Endothelial cell of umbilical vein (primary cell): ENCODE measurements around the gene DCAF5. TPM values are rescaled to one million over a fixed set of nuclear protein-coding genes. Genes with fewer than 3 reads are reported as not detected.
A peak's percentile ranks its signal among the peaks of the same experiment; 100 is the strongest.

Experiments used
- BruUV-seq: library from RNA; stranded (reverse); fragments of 400-500 nt; replicated peaks from 2 replicates; lab custom pipeline; 2021; lab: Mats Ljungman, UMichigan
- CTCF ChIA-PET: fragments of 300-600, 350-600 bp; sonication (Branson Sonifier 250); formaldehyde crosslinking; loops from one replicate; lab custom pipeline; 2021; ENCODE audit warnings: antibody characterized with exemption, inconsistent platforms; lab: Charles Lee
- POLR2A ChIA-PET: fragments of 300-600, 350-600 bp; sonication (Branson Sonifier 250); formaldehyde crosslinking; loops from one replicate; lab custom pipeline; 2021; ENCODE audit warnings: antibody characterized with exemption, inconsistent platforms; lab: Charles Lee
- DNase-seq: peaks from one replicate; pipeline ENCODE4 v3.0.0-alpha.2; 2011; ENCODE audit warnings: low read depth, low spot score
- FAIRE-seq: peaks from 2 replicates; lab custom pipeline; 2011; peaks lifted over from hg19 to GRCh38; lab: Jason Lieb, UNC
- H2AFZ ChIP-seq: 2 replicates; pipeline ENCODE4 v1.6.0; 2012; ENCODE audit warnings: low read depth, low read length, control low read depth, inconsistent platforms
- H3K27ac ChIP-seq: 2 replicates; pipeline ENCODE4 v1.5.1; 2011; ENCODE audit warnings: low read depth, mild to moderate bottlenecking, control low read depth, low read length, moderate library complexity; ENCODE audit not compliant: insufficient read depth
- H3K27me3 ChIP-seq, 2 experiments: 2 replicates each; pipeline versions ENCODE4 v1.6.0 to v1.6.1; 2011; ENCODE audit warnings: low read length in 2 of 2, mixed read lengths in 1 of 2; ENCODE audit not compliant: control insufficient read depth in 2 of 2, insufficient read depth in 2 of 2
- H3K36me3 ChIP-seq, 2 experiments: 2 replicates in 1 of 2; 3 replicates in 1 of 2; pipeline ENCODE4 v1.5.1; 2011; ENCODE audit warnings: low read length in 2 of 2, mild to moderate bottlenecking in 1 of 2, moderate library complexity in 1 of 2; ENCODE audit not compliant: control insufficient read depth in 2 of 2, insufficient read depth in 2 of 2; ENCODE audit errors: extremely low read depth in 1 of 2
- H3K4me1 ChIP-seq: 3 replicates; pipeline ENCODE4 v1.5.1; 2011; ENCODE audit warnings: mild to moderate bottlenecking, low read length; ENCODE audit not compliant: control insufficient read depth, insufficient read depth; ENCODE audit errors: extremely low read depth
- H3K4me2 ChIP-seq: 2 replicates; pipeline ENCODE4 v1.6.1; 2011; ENCODE audit warnings: low read length, control low read depth, mixed read lengths; ENCODE audit not compliant: insufficient read depth
- H3K4me3 ChIP-seq, 3 experiments: fragments of 200-600 bp in 1 of 3; sonication (generic), shearing (Covaris generic) in 1 of 3; replicated peaks in 1 of 3; 2 replicates each; pipeline ENCODE4 v1.5.1; 2011 to 2016; ENCODE audit warnings: control low read depth in 3 of 3, low read length in 3 of 3, mild to moderate bottlenecking in 2 of 3, inconsistent platforms in 1 of 3, low read depth in 1 of 3, moderate library complexity in 1 of 3; ENCODE audit not compliant: insufficient read depth in 1 of 3
- H3K79me2 ChIP-seq: 2 replicates; pipeline ENCODE4 v1.6.0; 2012; ENCODE audit warnings: low read length, inconsistent platforms; ENCODE audit not compliant: control insufficient read depth, insufficient read depth
- H3K9ac ChIP-seq: replicated peaks from 2 replicates; pipeline ENCODE3; 2011; ENCODE audit warnings: low read length, control low read depth; ENCODE audit not compliant: insufficient read depth; ENCODE audit errors: extremely low read depth
- H3K9me1 ChIP-seq: replicated peaks from 3 replicates; pipeline ENCODE4 v1.6.0; 2011; ENCODE audit warnings: mild to moderate bottlenecking, low read length; ENCODE audit not compliant: control insufficient read depth, insufficient read depth; ENCODE audit errors: extremely low read depth
- H3K9me3 ChIP-seq: replicated peaks from 2 replicates; pipeline ENCODE4 v1.5.1; 2012; ENCODE audit warnings: low read length, inconsistent platforms; ENCODE audit not compliant: control insufficient read depth, insufficient read depth
- H4K20me1 ChIP-seq: replicated peaks from 2 replicates; pipeline ENCODE3; 2011; ENCODE audit warnings: mild to moderate bottlenecking, low read length; ENCODE audit not compliant: control insufficient read depth, insufficient read depth; ENCODE audit errors: extremely low read depth
- CTCF ChIP-seq, 2 donors: IDR thresholded peaks; 1 replicate in 1 of 2; 2 replicates in 1 of 2; pipeline ENCODE4 v1.5.1; 2011; ENCODE audit warnings: low read length in 2 of 2, mild to moderate bottlenecking in 2 of 2, moderate library complexity in 2 of 2, control low read depth in 1 of 2, inconsistent platforms in 1 of 2, low read depth in 1 of 2; ENCODE audit not compliant: insufficient read depth in 1 of 2; ENCODE audit errors: extremely low read depth in 1 of 2
- EZH2 ChIP-seq: IDR thresholded peaks from 2 replicates; pipeline ENCODE4 v1.6.1; 2012; ENCODE audit warnings: borderline replicate concordance, low read depth, mild to moderate bottlenecking, moderate library complexity, low read length, inconsistent platforms; ENCODE audit not compliant: severe bottlenecking
- GATA2 ChIP-seq: IDR thresholded peaks from 2 replicates; pipeline ENCODE4 v1.7.0; 2011; ENCODE audit warnings: low read depth, mild to moderate bottlenecking, moderate library complexity, mixed read lengths, low read length; ENCODE audit not compliant: insufficient read length, insufficient read depth
- JUN ChIP-seq: IDR thresholded peaks from 2 replicates; pipeline ENCODE4 v1.6.1; 2011; ENCODE audit warnings: borderline replicate concordance, low read depth; ENCODE audit not compliant: insufficient read length, insufficient read depth
- POLR2A ChIP-seq: IDR thresholded peaks from 2 replicates; pipeline ENCODE4 v1.6.1; 2012; ENCODE audit warnings: low read depth, mild to moderate bottlenecking, control low read depth, low read length
- POLR2AphosphoS5 ChIP-seq: IDR thresholded peaks from 2 replicates; pipeline ENCODE4 v1.6.1; 2012; ENCODE audit warnings: low read depth, mild to moderate bottlenecking, control low read depth, low read length, moderate library complexity; ENCODE audit not compliant: insufficient read depth
- dilution Hi-C: fragments of 300-500 bp; cut with MboI; formaldehyde crosslinking; loops from one replicate; pipeline ENCODE4 v1.15.0; 2019; ENCODE audit warnings: low sequenced_read_pairs; ENCODE audit not compliant: extremely low pct_ligation_motif_present
- intact Hi-C: fragments of 100-400 bp; cut with micrococcal nuclease; formaldehyde crosslinking; loops from one replicate; pipeline ENCODE4 v1.10.0; 2022
- polyA plus RNA-seq, 4 experiments: library from polyadenylated mRNA; depleted of rRNA in 3 of 4; stranded (reverse) in 3 of 4; unstranded in 1 of 4; fragments of >200 nt; gene quantifications; 2 replicates each; pipeline versions ENCODE4 v1.2.1 to v1.2.3, GENCODE V29; 2011 to 2012; ENCODE audit warnings: missing spikeins in 1 of 4
- total RNA-seq: library from RNA; stranded (reverse); gene quantifications from 2 replicates; pipeline ENCODE4 v1.2.3, GENCODE V29; 2021

DCAF5 gene
- total and polyA plus RNA-seq, 2 donors (not counting 3 experiments of a cell fraction or from before 2014, with no cell fraction given) = 37.9 to 52.5 TPM

GRCh38 chr14:69152181-69152901 lies 578 bp downstream of the DCAF5 start:
- H3K4me2 ChIP-seq = peak overlapping the region; percentile 76
- H3K79me2 ChIP-seq = peaks cover 44% of the 10 kb centered on the region
- DNase-seq = peak; percentile 40
- FAIRE-seq = no peak
- intact Hi-C loops (loop anchor here (5.0 to 10.0 kb wide), 2 partner anchors 75 to 312 kb away; no protein-coding TSS in a partner anchor), dilution Hi-C loops (no loop called here)
- peak overlapping the region; percentile 83 for H2AFZ ChIP-seq
- no peaks in the 10 kb centered on the region for H3K9me1 ChIP-seq
- H3K9ac ChIP-seq = peak overlapping the region; percentile 89
- H3K36me3 ChIP-seq = peaks cover 0 to 4% of the 10 kb centered on the region in 2 experiments
- TF ChIP-seq POLR2AphosphoS5 (no peak), EZH2 (no peak), JUN (no peak)
- peak overlapping the region; percentile 83 to 97 (median 95) for H3K4me3 ChIP-seq
- CTCF ChIA-PET = interaction anchor here (0.6 to 5.7 kb wide), 12 partner anchors 10 to 91 kb away, joined by 3 to 75 read pairs (median 5); partner anchors contain the start of gene EXD2
- H3K27ac ChIP-seq = peak overlapping the region; percentile 35
- POLR2A ChIA-PET = no interaction called here
- no peaks in the 10 kb centered on the region for H3K27me3 ChIP-seq
- no peaks in the 10 kb centered on the region for H4K20me1 ChIP-seq
- BruUV-seq = no TSS peak
- peaks cover 26% of the 10 kb centered on the region for H3K4me1 ChIP-seq
- no peaks in the 10 kb centered on the region for H3K9me3 ChIP-seq

GRCh38 chr14:69151458-69152180 lies 1.3 kb downstream of the DCAF5 start:
- no peaks in the 10 kb centered on the region for H3K9me3 ChIP-seq
- peaks cover 26% of the 10 kb centered on the region for H3K4me1 ChIP-seq
- DNase-seq (peak; percentile 67), FAIRE-seq (no peak)
- no peaks in the 10 kb centered on the region for H3K9me1 ChIP-seq
- POLR2A ChIA-PET = no interaction called here
- peaks cover 0 to 4% of the 10 kb centered on the region in 2 experiments for H3K36me3 ChIP-seq
- no peaks in the 10 kb centered on the region for H4K20me1 ChIP-seq
- TF ChIP-seq CTCF (IDR thresholded peaks at IDR 0.05; ENCODE audit: extremely low read depth in 1 of 2, insufficient read depth in 1 of 2, low read depth in 1 of 2, low read length in 2 of 2) (peak; percentile 42 to 63), JUN (no peak), POLR2A (no peak), GATA2 (no peak), POLR2AphosphoS5 (peak; percentile 44)
- CTCF ChIA-PET = interaction anchor here (0.5 to 5.7 kb wide), 13 partner anchors 9 to 309 kb away, joined by 3 to 75 read pairs (median 5); partner anchors contain the start of gene EXD2
- dilution Hi-C loops = no loop called here
- BruUV-seq = no TSS peak
- H3K4me2 ChIP-seq = peak overlapping the region; percentile 77
- H3K27me3 ChIP-seq = no peaks in the 10 kb centered on the region
- peak overlapping the region; percentile 82 for H2AFZ ChIP-seq
- intact Hi-C loops = loop anchor here (5.0 to 10.0 kb wide), 2 partner anchors 76 to 313 kb away; no protein-coding TSS in a partner anchor
- peaks cover 51% of the 10 kb centered on the region for H3K79me2 ChIP-seq
- peak overlapping the region; percentile 89 for H3K9ac ChIP-seq
- H3K27ac ChIP-seq = peak overlapping the region; percentile 26
- peak overlapping the region; percentile 83 to 97 (median 95) for H3K4me3 ChIP-seq
